ENCODE results near the gene COPS7B.

The COPS7B gene

GRCh38 chr2:231761735-231762134 is 24.5 kb upstream of the COPS7B start:
- no peaks in the 10 kb centered on the region for H3K36me3 ChIP-seq (ENCODE audit: control insufficient read depth in 2 of 2, insufficient read depth in 1 of 2, low read length in 2 of 2)
- CTCF ChIA-PET = interaction anchor here (0.5 to 0.6 kb wide), 4 partner anchors 40 to 624 kb away, joined by 3 to 10 read pairs (median 4); no protein-coding TSS in a partner anchor

DNA sequence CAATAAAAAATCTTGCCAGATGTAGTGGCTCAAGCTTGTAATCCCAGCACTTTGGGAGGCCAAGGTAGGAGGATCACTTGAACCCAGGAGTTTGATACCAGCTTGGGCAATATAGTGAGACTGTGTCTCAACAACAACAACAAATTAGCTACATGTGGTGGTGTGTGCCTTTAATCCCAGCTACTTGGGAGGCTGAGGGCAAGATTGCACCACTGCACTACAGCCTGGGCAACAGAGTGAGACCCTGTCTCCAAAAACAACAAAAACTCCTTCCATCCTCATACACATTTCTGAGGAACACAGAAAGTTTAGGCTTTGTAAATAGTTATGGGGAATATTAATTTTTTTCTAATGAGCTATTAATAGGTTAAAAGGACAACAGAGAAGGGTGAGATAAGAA is 22.1 kb upstream of the COPS7B start:
- Histone ChIP-seq H3K4me3 (ENCODE audit: low read depth, low read length) (no peak overlapping the region), H3K27ac (ENCODE audit: extremely low read depth, low read depth, low read length) (no peak overlapping the region), H3K36me3 (ENCODE audit: control insufficient read depth in 2 of 2, insufficient read depth in 1 of 2, low read length in 2 of 2) (no peaks in the 10 kb centered on the region), H3K4me1 (ENCODE audit: control insufficient read depth, insufficient read depth, low read length) (no peaks in the 10 kb centered on the region), H3K9me3 (ENCODE audit: control insufficient read depth, insufficient read depth, low read depth, low read length) (no peaks in the 10 kb centered on the region)
- TF ChIP-seq ZNF121 (tag by site-specific recombination; IDR thresholded peaks at IDR 0.05) (0 out of 2 replicates have a peak, but pooled peaks have one; percentile 23), ZNF518A (tag by site-specific recombination; conservative IDR thresholded peaks at IDR 0.05; ENCODE audit: low read depth) (no peak), ZNF433 (tag by site-specific recombination; IDR thresholded peaks at IDR 0.05; ENCODE audit: low read depth) (no peak), ZNF114 (tag by site-specific recombination; IDR thresholded peaks at IDR 0.05) (no peak)
- TF ChIP-seq, protein P1, sequence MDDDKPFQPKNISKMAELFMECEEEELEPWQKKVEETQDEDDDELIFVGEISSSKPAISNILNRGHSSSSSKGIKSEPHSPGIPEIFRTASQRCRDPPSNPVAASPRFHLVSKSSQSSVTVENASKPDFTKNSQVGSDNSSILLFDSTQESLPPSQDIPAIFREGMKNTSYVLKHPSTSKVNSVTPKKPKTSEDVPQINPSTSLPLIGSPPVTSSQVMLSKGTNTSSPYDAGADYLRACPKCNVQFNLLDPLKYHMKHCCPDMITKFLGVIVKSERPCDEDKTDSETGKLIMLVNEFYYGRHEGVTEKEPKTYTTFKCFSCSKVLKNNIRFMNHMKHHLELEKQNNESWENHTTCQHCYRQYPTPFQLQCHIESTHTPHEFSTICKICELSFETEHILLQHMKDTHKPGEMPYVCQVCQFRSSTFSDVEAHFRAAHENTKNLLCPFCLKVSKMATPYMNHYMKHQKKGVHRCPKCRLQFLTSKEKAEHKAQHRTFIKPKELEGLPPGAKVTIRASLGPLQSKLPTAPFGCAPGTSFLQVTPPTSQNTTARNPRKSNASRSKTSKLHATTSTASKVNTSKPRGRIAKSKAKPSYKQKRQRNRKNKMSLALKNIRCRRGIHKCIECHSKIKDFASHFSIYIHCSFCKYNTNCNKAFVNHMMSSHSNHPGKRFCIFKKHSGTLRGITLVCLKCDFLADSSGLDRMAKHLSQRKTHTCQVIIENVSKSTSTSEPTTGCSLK (tag by site-specific recombination; IDR thresholded peaks at IDR 0.05) = no peak
- ChIA-PET POLR2A (no interaction called here), CTCF (no interaction called here)

More at GRCh38 chr2:231761735-231762134, 24.5 kb upstream of the COPS7B start:
- no peaks in the 10 kb centered on the region for H3K9me3 ChIP-seq (ENCODE audit: control insufficient read depth, insufficient read depth, low read depth, low read length)
- POLR2A ChIA-PET = no interaction called here
- H3K4me3 ChIP-seq (ENCODE audit: low read depth, low read length) = no peak overlapping the region
- TF ChIP-seq TRIM28 (IDR thresholded peaks at IDR 0.05; ENCODE audit: borderline replicate concordance, low read length) (no peak), SP3 (tag by site-specific recombination; IDR thresholded peaks at IDR 0.05) (no peak), ZNF639 (tag by site-specific recombination; IDR thresholded peaks at IDR 0.05) (no peak), ZNF677 (tag by site-specific recombination; IDR thresholded peaks at IDR 0.05) (no peak), ZNF701 (tag by site-specific recombination; IDR thresholded peaks at IDR 0.05) (no peak), HOXD13 (CRISPR knock-in tag; IDR thresholded peaks at IDR 0.05; ENCODE audit: borderline replicate concordance) (no peak), ZNF501 (tag by site-specific recombination; IDR thresholded peaks at IDR 0.05) (no peak), ZNF658 (tag by site-specific recombination; IDR thresholded peaks at IDR 0.05) (no peak), ZNF623 (tag by site-specific recombination; IDR thresholded peaks at IDR 0.05) (no peak), MZF1 (tag by site-specific recombination; IDR thresholded peaks at IDR 0.05; ENCODE audit: borderline replicate concordance) (no peak), ZNF843 (tag by site-specific recombination; IDR thresholded peaks at IDR 0.05) (no peak)
- TF ChIP-seq, protein P2, sequence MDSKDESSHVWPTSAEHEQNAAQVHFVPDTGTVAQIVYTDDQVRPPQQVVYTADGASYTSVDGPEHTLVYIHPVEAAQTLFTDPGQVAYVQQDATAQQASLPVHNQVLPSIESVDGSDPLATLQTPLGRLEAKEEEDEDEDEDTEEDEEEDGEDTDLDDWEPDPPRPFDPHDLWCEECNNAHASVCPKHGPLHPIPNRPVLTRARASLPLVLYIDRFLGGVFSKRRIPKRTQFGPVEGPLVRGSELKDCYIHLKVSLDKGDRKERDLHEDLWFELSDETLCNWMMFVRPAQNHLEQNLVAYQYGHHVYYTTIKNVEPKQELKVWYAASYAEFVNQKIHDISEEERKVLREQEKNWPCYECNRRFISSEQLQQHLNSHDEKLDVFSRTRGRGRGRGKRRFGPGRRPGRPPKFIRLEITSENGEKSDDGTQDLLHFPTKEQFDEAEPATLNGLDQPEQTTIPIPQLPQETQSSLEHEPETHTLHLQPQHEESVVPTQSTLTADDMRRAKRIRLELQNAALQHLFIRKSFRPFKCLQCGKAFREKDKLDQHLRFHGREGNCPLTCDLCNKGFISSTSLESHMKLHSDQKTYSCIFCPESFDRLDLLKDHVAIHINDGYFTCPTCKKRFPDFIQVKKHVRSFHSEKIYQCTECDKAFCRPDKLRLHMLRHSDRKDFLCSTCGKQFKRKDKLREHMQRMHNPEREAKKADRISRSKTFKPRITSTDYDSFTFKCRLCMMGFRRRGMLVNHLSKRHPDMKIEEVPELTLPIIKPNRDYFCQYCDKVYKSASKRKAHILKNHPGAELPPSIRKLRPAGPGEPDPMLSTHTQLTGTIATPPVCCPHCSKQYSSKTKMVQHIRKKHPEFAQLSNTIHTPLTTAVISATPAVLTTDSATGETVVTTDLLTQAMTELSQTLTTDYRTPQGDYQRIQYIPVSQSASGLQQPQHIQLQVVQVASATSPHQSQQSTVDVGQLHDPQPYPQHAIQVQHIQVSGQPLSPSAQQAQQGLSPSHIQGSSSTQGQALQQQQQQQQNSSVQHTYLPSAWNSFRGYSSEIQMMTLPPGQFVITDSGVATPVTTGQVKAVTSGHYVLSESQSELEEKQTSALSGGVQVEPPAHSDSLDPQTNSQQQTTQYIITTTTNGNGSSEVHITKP (tag by site-specific recombination; IDR thresholded peaks at IDR 0.05) = no peak
- no peak overlapping the region for H3K27ac ChIP-seq (ENCODE audit: extremely low read depth, low read depth, low read length)
- H3K4me1 ChIP-seq (ENCODE audit: control insufficient read depth, insufficient read depth, low read length) = no peaks in the 10 kb centered on the region

Data from HEK293 (cell line).